AG09319 (cell line): ENCODE measurements around the gene HLCS.

Experiments used
- DNase-seq: peaks from one replicate; pipeline ENCODE4 v3.0.0-alpha.2; 2010; ENCODE audit warnings: low read depth; ENCODE audit errors: extremely low read depth
- TF ChIP-seq, protein P1 (sequence below): IDR thresholded peaks from 2 replicates; pipeline ENCODE4 v1.5.1; 2011; ENCODE audit warnings: low read depth, mild to moderate bottlenecking, inconsistent platforms, low read length, moderate library complexity

Gene HLCS

DNA sequence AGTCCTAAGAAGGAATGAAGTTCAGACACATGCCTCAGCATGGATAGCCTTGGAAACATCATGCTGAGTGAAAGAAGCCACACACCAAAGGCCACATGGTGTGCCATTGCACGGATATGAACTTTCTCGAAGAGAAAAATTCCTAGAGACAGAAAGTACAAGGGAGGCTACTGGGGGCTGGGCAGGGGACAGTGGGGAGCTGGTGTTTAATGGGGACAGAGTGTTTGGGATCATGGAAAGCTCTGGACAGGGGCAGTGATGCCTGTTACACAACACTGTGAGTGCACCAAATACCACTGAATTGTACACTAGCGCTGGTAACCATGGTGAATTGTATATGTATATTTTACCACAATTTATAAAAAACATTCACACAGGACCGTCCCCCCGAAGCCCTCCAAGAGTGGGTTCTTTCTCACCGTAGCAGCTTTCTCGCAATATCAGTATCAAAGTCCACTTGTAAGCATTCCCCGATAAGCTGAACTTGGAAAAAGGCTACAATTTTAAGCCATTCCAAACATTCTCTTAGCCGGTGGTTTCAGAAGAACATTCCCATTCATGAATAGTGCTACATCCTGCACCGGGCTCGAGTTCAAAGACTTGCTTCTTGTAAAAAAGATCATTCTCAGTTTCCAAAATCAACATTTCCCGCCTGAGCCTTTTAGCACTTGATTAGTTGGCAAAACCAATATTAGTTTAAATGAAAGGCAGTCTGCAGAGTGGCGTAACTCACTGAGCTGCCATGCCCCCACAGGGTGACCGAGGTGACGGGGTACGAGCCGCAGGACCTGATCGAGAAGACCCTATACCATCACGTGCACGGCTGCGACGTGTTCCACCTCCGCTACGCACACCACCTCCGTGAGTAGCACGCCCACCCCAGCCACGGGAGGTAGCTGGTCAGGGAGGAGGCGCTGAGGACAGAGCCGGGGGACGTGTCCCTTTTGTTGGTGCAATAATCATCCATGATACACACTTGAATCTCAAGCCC lies 235.9 kb downstream of the HLCS start:
- DNase-seq: no peak
- TF ChIP-seq, protein P1, sequence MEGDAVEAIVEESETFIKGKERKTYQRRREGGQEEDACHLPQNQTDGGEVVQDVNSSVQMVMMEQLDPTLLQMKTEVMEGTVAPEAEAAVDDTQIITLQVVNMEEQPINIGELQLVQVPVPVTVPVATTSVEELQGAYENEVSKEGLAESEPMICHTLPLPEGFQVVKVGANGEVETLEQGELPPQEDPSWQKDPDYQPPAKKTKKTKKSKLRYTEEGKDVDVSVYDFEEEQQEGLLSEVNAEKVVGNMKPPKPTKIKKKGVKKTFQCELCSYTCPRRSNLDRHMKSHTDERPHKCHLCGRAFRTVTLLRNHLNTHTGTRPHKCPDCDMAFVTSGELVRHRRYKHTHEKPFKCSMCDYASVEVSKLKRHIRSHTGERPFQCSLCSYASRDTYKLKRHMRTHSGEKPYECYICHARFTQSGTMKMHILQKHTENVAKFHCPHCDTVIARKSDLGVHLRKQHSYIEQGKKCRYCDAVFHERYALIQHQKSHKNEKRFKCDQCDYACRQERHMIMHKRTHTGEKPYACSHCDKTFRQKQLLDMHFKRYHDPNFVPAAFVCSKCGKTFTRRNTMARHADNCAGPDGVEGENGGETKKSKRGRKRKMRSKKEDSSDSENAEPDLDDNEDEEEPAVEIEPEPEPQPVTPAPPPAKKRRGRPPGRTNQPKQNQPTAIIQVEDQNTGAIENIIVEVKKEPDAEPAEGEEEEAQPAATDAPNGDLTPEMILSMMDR: no peak

DNA sequence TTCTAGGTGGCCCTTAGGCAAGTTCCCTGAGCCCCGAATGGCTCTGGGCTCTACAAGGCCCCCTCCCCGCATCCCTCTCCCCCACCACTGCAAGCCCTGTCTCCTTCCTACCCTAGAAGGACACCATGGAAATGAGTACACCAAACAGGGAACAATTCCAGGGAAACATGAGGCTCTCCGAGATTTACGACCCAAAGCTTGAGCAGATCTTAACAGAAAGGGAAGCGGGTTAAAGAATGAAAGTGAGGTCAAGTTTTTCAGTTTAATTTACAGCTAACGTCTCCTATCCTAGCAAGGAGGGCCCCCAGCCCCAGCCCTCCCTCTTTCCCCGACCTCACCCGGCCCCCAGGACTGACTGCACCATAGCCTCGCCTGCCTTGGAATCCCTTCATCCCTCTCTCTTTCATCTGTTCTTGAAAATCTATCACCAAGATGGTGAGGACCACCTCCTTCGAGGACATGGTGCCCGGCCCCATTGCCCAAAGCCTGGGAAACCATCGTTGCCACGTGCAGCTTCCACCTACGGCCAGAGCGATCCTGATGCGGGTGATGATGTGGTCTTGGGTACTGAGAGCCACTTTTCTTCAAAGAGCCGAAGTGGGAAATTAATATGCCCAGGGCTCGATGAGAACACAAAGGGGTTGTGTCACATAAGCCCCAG lies 237.0 kb downstream of the HLCS start:
- TF ChIP-seq, protein P1: no peak
- no peak for DNase-seq

DNA sequence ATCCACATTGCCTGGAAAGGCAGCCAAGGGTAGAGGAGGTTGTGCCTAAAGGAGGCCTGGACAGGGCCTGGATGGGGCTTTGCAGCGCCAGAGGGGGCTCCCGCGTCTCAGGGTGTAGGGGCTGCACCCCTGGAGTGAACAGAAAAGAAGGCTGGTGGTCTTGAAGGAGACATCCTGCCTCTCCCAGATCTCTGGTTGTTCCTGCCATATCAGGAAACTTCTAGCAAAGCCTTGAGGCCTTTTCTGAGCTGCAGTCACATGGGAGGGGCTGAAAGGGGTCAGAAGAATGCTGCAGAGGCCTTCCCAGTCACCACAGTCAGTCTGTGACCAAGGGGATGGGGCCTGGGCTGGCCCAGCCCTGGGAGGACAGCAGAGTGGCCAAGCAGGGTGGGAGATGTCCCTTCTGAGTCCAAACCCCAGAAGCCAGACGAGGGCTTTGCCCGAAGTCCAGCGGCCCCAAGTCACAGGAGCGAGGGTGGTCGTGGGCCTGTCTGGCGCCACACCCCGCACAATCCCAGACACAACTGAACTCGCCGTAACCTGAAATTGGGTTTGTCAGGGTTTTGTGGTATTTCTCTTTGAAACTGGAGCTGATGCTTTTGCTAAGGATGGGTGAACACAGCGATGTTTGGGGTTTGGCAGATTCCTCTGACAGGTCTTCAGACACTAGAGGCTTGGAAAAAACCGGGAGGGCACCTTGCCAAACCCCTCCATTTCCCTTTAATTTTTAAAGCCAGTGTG lies 237.9 kb downstream of the HLCS start:
- no peak for DNase-seq
- TF ChIP-seq, protein P1: no peak

DNA sequence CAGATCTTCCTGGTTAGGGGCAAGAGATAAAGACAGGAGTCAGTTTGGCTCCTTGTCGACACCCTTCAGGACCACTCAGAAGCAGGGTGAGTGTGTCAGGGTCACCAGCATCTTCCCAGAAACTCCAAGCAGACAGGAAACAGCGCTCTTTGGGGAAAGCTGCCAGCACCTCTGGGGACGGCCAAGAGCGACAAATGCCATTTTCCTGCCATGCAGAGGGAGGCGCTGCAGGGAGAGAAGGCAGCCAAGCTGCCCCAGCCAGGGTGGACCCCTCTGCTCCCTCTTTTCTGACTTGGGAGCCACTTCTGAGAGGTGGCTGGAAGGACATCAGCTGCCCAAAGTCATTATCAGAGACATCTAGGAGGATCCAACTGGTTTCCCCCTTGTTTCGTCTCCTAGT lies 238.6 kb downstream of the HLCS start:
- no peak for DNase-seq
- TF ChIP-seq, protein P1: no peak

DNA sequence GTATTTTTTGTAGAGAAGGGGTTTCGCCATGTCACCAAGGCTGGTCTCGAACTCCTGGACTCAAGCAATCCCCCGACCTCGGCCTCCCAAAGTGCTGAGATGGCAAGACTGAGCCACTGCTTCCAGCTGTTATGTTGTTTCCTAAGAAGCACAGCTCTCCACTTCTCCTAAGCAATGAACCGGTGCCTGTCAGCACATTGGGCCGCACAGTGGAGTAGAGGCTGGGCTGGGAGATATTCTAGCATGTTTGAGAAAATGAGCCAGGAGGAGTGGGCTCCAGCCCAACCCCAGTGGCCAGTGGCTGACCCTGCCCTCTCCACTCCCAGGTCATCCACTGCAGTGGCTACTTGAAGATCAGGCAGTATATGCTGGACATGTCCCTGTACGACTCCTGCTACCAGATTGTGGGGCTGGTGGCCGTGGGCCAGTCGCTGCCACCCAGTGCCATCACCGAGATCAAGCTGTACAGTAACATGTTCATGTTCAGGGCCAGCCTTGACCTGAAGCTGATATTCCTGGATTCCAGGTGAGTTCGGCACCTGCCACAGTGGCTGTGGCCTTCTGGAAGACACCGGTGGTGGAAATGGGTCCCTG lies 240.6 kb downstream of the HLCS start:
- TF ChIP-seq, protein P1: no peak

DNA sequence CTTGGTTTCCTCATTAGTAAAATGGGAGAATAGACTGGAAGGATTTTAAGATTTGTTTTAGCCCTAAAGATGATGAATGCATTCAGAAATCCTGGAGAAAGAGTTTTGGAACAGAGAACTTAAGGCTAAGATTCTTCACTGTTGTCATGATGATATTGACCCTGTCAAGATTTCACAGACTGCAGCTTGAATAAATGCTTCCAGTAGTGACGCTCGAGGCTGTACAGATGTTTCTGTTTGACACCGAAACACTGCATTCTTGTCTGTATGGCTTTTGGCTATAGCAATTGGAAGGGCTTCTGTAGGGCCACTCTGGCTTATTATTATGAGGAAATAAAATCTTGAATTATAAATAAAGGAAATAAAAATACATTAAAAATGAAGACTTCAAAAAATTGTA lies 241.8 kb downstream of the HLCS start:
- TF ChIP-seq, protein P1: no peak
- no peak for DNase-seq

More for the DNA sequence above, 240.6 kb downstream of the HLCS start:
- no peak for DNase-seq
